HG03108 (cell line): Measurements from ENCODE around the gene SYNDIG1.

Experiments
- ATAC-seq: cut with Tn5 transposase; IDR thresholded peaks from one replicate; pipeline ENCODE4 v1.9.1; 2021; ENCODE audit warnings: moderate library complexity; ENCODE audit not compliant: unreplicated experiment

Gene SYNDIG1

DNA sequence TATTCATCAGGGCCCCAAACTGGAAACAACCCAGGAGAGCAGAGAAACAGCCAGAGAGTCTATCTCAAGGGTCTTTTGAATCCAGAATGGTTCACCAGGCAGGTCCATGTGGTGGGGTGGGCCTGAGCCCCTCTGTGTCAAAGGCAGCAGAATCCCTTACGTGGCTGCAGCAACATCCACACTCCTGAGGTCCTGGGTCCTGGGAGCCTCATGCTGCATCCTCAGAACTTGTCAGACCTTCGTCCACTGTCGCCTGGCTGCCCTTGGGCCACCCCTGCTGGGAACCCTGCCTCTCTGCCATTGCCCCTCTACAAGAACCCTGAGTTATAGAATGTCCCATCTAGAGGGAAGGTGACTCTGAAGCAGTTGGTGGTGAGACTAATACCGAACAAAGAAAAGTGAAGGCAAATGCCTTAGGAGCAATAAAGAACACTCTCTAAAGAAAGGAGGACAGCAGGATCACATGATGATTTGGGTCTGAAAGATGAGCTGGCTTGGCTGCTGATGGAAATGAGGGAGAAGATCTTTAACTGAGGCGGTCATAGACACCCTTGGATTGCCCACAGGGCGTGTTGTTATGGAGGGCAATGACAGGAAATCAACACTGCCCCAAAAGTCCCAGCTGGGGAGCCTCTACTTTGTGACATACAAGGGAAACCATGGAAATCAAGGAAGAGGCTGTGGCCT is 161.2 kb downstream of the SYNDIG1 start:
- ATAC-seq: no peak

- ATAC-seq: no peak
These were observed 161.7 kb downstream of the SYNDIG1 start for GRCh38 chr20:24631173-24631505.

DNA sequence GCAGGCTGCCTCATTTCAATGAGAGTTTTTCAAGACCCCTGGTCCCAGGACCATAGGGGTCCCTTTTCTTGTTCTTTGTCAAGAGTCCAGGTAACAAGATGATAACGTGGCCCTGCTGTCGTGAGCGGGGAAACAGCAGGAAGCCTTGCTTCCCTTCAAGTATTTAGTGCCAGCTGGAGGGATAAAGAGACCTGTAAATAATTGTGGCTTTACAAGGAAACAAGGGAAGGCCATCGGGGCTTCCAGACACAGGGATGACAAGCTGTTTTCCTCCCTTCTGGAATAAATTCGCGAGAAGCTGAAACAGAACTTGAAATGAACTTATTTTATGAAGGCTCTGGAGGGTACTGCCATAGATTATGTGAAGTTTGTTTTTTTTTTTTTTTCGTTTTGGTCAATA is 163.2 kb downstream of the SYNDIG1 start:
- no peak for ATAC-seq

DNA sequence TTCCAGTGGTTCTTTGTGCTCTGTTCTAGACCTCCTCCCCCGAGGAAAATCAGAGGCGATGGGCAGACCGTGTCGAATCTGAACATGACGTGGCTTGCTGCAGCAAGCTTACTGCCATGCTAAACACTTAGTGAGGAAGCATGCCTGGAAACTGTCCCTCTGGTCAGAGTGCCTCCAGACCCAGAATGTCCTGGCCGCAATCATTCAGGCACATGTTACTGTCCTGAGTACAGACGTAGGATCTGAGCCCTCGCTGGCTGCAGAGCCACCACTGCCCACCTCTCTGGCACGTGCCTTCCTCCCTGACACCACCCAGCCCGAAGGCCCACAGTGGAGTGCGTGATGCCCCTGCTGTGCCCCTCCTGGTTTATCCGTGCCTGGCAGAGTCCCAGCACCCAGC is 163.6 kb downstream of the SYNDIG1 start:
- no peak for ATAC-seq

DNA sequence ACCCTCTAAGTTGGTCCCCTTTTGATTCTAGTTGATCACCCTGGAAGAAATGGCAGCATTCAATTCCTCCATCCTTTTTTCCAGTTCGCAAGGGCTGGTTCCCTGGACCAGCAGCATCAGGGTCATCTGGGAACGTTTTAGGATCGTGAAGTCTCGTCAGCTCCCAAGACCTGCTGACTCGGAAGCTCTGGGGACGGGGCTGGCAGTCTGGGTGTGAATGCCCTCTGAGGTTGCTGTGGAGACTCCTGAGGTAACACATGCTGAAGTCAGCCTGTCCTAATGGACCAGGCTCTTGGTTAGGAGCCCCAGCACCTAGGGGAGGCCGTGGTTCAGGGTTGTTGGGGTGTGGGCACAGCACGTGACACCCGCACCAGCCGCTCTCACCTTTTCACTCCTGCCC is 164.1 kb downstream of the SYNDIG1 start:
- no peak for ATAC-seq

DNA sequence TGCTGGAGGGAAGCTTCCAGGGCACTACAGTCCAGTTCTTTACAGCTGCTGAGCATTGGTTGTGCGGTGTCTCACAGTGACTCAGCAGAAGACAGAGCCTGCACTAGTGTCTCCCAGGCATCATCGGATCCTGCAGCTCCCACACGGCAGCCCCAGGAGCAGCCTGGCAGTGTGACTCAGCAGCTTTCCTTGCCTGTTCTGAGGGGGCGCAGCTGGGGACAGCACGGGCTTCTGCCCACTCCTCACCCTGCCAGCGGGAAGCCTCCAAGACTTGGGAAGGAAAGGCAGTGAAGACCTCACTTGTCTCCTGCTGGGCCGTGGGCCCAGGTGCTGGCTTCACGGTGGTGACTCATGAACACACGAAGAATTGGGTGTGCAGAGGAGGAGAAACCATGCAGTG is 165.4 kb downstream of the SYNDIG1 start:
- no peak for ATAC-seq

DNA sequence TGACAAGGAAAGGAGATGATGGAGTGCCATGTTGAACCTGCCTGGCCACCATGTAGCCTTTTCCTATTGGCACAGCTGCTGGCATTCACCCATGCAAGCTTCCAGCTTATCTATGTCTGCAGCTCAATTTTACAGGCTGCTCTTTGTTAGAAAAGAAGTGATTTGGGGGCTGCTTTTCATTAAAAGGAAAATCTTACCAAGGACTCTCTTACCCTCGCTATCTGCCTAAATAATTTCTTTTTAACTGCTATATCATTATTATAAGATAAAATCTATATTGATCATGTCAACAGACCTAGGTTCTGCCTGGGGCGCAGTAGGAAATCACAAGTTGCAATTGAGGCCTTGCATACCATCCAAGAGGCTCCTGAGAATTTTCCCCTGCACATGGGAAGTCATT is 167.2 kb downstream of the SYNDIG1 start:
- no peak for ATAC-seq

- ATAC-seq: no peak
These were observed 167.7 kb downstream of the SYNDIG1 start for GRCh38 chr20:24637087-24637486.

GRCh38 chr20:24637941-24638340 is 168.5 kb downstream of the SYNDIG1 start:
- no peak for ATAC-seq

DNA sequence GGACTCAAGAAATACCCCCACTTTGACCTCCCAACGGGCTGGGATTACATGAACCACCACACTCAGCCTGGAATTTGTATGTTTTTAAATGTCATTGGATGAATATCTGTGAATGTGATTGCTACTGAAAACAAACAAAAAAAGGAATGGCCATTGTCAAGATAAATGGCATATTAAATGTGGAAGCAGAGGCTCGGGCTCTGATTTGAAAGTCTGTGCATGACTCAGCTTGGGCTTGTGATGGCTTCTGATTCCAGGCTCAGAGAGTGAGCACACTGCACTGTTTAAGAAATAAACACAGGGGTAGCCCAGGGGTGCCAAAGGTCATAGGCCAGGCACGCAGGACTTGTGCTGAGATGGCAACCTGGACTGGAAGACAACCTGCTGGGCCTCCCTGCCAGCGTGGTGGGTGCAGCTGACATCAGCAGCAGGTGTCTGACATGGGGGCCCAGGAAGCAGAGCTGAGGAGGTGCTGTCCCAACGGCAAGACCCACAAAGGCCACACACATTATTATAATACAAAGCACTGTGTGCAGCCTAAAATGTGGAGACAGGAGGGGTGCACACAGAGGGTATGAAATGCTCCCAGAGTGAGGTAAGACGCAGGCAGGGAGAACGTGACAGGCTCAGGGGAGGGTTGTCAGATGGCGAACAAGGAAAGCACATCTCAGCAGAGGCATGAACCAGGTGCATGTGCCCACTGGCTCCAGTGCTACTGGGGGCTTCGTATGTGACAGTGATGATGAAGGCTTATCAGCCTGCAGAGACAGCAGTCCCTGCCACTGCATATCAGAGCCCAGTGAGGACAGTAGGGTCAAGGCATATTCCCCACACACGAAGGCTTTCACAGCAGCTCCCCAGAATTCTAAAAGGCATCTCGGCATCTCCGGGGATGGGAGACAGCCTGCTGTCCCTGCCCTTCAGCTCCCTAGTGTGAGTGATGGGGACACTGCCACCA is 169.4 kb downstream of the SYNDIG1 start:
- no peak for ATAC-seq

- no peak for ATAC-seq
These were observed 170.8 kb downstream of the SYNDIG1 start for GRCh38 chr20:24640276-24640675.

GRCh38 chr20:24640686-24641085 is 171.3 kb downstream of the SYNDIG1 start:
- no peak for ATAC-seq

GRCh38 chr20:24643731-24644626 is 174.6 kb downstream of the SYNDIG1 start:
- no peak for ATAC-seq

DNA sequence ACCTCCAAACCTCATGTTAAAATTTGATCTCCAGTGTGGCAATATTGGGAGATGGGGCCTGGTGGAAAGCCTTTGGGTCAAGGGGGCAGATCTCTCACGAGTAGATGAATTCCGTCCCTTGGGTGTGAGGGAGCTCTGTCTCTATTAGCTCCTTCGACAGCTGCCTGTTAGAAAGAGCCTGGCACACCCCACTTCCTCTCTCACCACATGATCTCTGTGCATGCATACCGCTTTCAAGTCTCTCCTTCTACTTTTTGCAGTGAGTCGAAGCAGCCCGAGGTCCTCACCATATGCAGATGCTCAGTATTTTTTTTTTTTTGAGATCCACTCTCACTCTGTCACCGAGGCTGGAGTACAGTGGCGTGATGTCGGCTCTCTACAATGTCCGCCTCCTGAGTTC is 176.9 kb downstream of the SYNDIG1 start:
- no peak for ATAC-seq

- ATAC-seq: no peak
These were observed 178.3 kb downstream of the SYNDIG1 start for GRCh38 chr20:24647713-24648112.

DNA sequence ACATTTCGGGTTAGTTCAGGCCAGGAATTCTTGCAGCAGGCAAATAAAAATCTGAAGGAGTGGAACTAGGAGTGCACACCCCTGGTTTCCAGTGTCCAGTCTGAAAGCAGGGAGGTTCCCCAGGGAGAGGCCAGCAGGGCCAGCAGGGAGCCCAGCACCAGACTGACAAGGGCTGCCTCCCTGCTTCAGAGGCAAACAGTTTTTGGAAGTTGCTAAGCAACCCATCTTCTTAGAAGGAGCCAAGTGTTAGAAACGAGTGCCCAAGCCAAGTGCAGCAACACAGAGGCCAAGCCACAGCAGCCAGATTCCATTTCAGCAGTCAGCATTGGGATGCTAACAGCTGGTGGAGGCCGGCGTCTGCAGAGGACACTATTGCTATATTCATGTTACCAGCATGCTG is 179.1 kb downstream of the SYNDIG1 start:
- no peak for ATAC-seq

DNA sequence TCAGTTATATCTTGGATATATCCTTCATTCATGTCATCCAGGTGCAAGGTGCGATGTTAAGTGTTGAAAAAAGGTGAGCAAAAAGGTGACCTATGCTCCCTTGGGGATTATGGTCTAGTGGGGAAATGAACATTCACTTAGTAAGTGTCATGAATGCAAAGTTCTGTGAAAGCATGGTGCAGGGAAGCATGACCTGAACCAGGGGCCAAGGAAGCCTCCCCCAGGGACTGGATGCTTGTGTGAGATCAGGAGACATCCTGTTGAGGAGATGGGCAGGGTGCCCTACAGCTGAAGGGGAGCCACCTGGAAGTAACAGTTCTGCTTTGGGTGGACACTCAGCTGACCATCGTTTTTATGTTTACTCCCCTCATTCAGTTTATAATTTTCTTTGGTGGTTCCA is 179.5 kb downstream of the SYNDIG1 start:
- ATAC-seq: peak; percentile 53

- no peak for ATAC-seq
These were observed 180.5 kb downstream of the SYNDIG1 start for GRCh38 chr20:24649787-24650490.

DNA sequence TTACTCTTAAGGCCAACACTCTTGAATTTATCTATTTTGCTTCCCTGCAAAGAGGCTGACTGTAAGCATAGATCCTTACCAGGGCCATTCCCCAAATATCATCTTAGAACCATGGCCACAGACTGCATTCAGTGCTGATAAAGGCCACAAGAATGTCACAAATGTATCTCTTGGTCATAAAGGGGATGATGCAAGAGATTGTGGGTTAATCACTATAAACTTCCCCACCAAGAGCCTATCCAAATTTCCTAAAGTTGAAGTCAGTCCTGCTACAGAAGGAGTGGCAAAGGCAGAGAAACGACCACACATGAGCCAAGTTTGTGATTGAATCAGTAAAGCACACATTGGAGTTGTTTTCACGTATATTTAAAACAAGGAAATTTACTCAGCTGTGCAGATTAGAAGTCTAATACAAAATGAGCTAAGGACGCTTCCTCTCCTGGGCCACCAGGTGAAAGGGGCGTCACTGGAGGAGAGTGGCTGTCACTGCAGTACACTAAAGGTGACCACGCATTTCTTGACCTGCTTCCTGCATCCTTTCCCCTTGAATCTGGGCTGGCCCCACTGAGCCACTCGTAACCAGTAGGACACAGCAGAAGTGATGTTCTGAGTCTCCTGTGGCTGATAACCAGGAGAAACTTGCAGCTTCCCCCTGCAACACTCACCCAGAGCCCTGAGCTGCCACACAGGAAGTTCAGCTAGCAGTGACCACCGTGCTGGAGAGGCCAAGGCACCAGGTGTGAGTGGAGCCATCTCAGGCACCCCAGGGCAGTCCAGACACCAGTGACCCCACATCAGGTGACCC is 181.9 kb downstream of the SYNDIG1 start:
- ATAC-seq: no peak

- no peak for ATAC-seq
These were observed 182.5 kb downstream of the SYNDIG1 start for GRCh38 chr20:24651976-24652345.
